Endodermal cell (in vitro differentiated cells): Measurements from ENCODE around the gene CPHXL2. TPM values are rescaled to one million over a fixed set of nuclear protein-coding genes. Genes with fewer than 3 reads are reported as not detected.

Experiments
- DNase-seq: peaks from one replicate; pipeline ENCODE4 v3.0.0-alpha.2; 2017
- H3K27ac ChIP-seq: 2 replicates; pipeline ENCODE4 v1.5.1; 2013; ENCODE audit warnings: mild to moderate bottlenecking, low read depth, low read length, moderate library complexity
- H3K27me3 ChIP-seq: 2 replicates; pipeline ENCODE4 v1.6.1; 2013; ENCODE audit warnings: mild to moderate bottlenecking, low read length, moderate library complexity; ENCODE audit not compliant: insufficient read depth, control insufficient read depth, poor library complexity, severe bottlenecking
- H3K36me3 ChIP-seq: 2 replicates; pipeline ENCODE4 v1.7.0; 2013; ENCODE audit warnings: mild to moderate bottlenecking, low read length, moderate library complexity; ENCODE audit not compliant: control insufficient read depth, insufficient read depth
- H3K4me1 ChIP-seq: one replicate; pipeline ENCODE4 v1.7.0; 2013; ENCODE audit warnings: low read length; ENCODE audit not compliant: control insufficient read depth, insufficient read depth
- H3K4me3 ChIP-seq: 2 replicates; pipeline ENCODE4 v1.5.1; 2013; ENCODE audit warnings: mild to moderate bottlenecking, low read length, moderate library complexity
- H3K9ac ChIP-seq: 2 replicates; pipeline ENCODE4 v1.6.1; 2013; ENCODE audit warnings: mild to moderate bottlenecking, low read length, moderate library complexity; ENCODE audit not compliant: poor library complexity, severe bottlenecking; ENCODE audit errors: extremely low read depth
- H3K9me3 ChIP-seq: 2 replicates; pipeline ENCODE4 v1.6.1; 2013; ENCODE audit warnings: mild to moderate bottlenecking, low read length, moderate library complexity; ENCODE audit not compliant: control insufficient read depth
- H3K27ac Mint-ChIP-seq: 2 replicates; pipeline ENCODE4 v1.8.0; 2020; ENCODE audit warnings: mixed read lengths
- H3K27me3 Mint-ChIP-seq: 2 replicates; pipeline ENCODE4 v1.8.0; 2021; ENCODE audit warnings: mild to moderate bottlenecking, mixed read lengths; ENCODE audit not compliant: insufficient read depth
- H3K36me3 Mint-ChIP-seq: 2 replicates; pipeline ENCODE4 v1.8.0; 2020; ENCODE audit warnings: low read depth, mixed read lengths
- H3K4me1 Mint-ChIP-seq: 2 replicates; pipeline ENCODE4 v1.8.0; 2020; ENCODE audit warnings: mixed read lengths
- H3K4me3 Mint-ChIP-seq: 2 replicates; pipeline ENCODE4 v1.8.0; 2020; ENCODE audit warnings: mild to moderate bottlenecking, moderate library complexity, mixed read lengths
- H3K9me3 Mint-ChIP-seq: 2 replicates; pipeline ENCODE4 v1.8.0; 2020; ENCODE audit warnings: mild to moderate bottlenecking, mixed read lengths
- WGBS, 2 experiments: methylation state at CpG; one replicate each; pipeline versions ENCODE4 v1.1.5 to v1.1.7; 2013; ENCODE audit warnings: missing lambda C conversion rate in 2 of 2, mixed read lengths in 1 of 2; ENCODE audit not compliant: insufficient coverage in 1 of 2, insufficient read length in 1 of 2; 5-methylcytosine and 5-hydroxymethylcytosine counted together
- total RNA-seq, 2 donors: library from RNA; stranded (reverse); fragmentation: NEBNext Ultra II Directional in 1 of 2; extraction: Animal tissue kit (Norgen Biotek cat#: 25700) in 1 of 2; gene quantifications; 2 replicates in 1 of 2; 3 replicates in 1 of 2; pipeline ENCODE4 v1.2.1, GENCODE V29; 2021
- TF ChIP-seq, protein P1 (sequence below): fragments of 200-600 bp; sonication (generic); conservative IDR thresholded peaks from 2 replicates; pipeline ENCODE4 v1.5.0; 2021; ENCODE audit warnings: antibody characterized with exemption, mild to moderate bottlenecking

Gene CPHXL2
- total RNA-seq, 2 donors from 2014 or later, result not detected

DNA sequence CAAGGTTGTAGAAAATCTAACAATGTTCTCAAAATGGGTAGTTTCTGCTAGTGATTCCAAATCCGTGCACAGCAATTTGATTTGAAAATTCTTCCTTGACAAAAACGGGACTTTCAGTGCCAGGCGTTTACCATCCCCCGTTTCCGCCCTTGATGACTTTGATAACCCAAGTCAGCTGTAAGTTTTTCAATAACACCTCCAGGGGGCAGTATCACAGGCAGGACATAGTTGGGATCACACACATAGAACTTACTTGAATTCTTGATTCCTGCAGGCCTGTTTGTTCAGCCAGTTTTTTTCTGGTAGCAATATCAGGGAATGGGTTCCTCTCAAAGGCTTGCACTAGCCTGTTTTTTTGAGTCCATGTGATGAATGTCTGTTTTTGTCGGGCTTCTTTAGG, 18.9 kb upstream of the CPHXL2 start:
- Histone ChIP-seq H3K27me3 (no peaks in the 10 kb centered on the region), H3K36me3 (no peaks in the 10 kb centered on the region), H3K4me1 (no peaks in the 10 kb centered on the region), H3K9me3 (peaks cover 1% of the 10 kb centered on the region), H3K27ac (no peak overlapping the region), H3K9ac (no peak overlapping the region), H3K4me3 (no peak overlapping the region)
- peaks cover 3% of the 10 kb centered on the region for H3K9me3 Mint-ChIP-seq
- peaks cover 4% of the 10 kb centered on the region for H3K27me3 Mint-ChIP-seq
- TF ChIP-seq, protein P1, sequence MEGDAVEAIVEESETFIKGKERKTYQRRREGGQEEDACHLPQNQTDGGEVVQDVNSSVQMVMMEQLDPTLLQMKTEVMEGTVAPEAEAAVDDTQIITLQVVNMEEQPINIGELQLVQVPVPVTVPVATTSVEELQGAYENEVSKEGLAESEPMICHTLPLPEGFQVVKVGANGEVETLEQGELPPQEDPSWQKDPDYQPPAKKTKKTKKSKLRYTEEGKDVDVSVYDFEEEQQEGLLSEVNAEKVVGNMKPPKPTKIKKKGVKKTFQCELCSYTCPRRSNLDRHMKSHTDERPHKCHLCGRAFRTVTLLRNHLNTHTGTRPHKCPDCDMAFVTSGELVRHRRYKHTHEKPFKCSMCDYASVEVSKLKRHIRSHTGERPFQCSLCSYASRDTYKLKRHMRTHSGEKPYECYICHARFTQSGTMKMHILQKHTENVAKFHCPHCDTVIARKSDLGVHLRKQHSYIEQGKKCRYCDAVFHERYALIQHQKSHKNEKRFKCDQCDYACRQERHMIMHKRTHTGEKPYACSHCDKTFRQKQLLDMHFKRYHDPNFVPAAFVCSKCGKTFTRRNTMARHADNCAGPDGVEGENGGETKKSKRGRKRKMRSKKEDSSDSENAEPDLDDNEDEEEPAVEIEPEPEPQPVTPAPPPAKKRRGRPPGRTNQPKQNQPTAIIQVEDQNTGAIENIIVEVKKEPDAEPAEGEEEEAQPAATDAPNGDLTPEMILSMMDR, result peak; percentile 58
- H3K36me3 Mint-ChIP-seq, result no peaks in the 10 kb centered on the region
- WGBS, 2 experiments, result 88 to 90% methylated on average over 6 of the region's 6 CpGs
- H3K4me3 Mint-ChIP-seq, result no peak overlapping the region
- no peak overlapping the region for H3K27ac Mint-ChIP-seq
- no peaks in the 10 kb centered on the region for H3K4me1 Mint-ChIP-seq
- DNase-seq, result peak; percentile 52

DNA sequence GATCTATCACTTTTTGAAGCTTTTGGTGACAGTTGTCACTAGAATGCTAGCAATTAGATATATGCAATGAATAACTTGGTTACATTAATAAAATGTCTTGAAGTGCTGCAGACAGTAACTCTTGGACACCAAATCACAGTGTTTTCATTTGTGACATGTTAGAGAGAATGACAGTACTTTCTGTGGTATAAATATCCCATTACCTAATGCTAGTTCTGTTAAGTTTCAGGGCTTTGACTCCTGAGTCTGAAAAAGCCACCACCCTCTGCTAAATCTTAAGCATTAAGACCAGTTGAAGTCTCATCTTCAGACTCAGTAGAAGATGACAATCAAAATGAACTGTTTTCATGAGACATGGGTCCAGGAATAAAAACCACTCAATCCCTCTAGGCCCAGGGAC, 10.6 kb upstream of the CPHXL2 start:
- H3K4me3 Mint-ChIP-seq, result no peak overlapping the region
- H3K4me3 ChIP-seq, result no peak overlapping the region
- peaks cover 3% of the 10 kb centered on the region for H3K27me3 Mint-ChIP-seq
- H3K9me3 ChIP-seq, result peaks cover 66% of the 10 kb centered on the region
- H3K27me3 ChIP-seq, result no peaks in the 10 kb centered on the region
- H3K9me3 Mint-ChIP-seq, result peaks cover 66% of the 10 kb centered on the region
- H3K36me3 ChIP-seq, result no peaks in the 10 kb centered on the region
- H3K36me3 Mint-ChIP-seq, result peaks cover 8% of the 10 kb centered on the region
- H3K4me1 Mint-ChIP-seq, result no peaks in the 10 kb centered on the region
- no peak overlapping the region for H3K27ac Mint-ChIP-seq
- no peak overlapping the region for H3K27ac ChIP-seq
- no peaks in the 10 kb centered on the region for H3K4me1 ChIP-seq
- no peak overlapping the region for H3K9ac ChIP-seq
- DNase-seq, result no peak
- TF ChIP-seq, protein P1, result no peak

DNA sequence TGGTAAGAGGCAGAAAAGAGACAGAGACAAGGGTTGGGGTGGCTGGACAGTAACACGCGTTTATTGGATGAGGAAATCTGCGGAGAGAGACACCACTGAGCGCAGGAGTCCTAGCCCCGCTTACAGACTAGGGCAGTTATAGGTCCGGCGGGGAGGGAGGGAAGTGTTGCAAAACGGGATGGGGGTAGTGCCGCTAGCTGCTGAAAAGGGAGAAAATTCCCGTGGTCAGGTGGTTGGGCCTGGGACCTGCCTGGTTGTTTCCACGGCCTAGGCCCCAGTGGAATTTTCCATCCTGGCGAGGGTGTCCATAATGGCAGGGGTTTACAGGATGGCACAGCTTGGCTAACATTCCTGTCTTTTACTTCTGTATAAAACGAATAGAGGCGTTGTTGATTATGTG, 5.5 kb upstream of the CPHXL2 start:
- Mint-ChIP-seq H3K9me3 (peaks cover 51% of the 10 kb centered on the region), H3K27me3 (no peaks in the 10 kb centered on the region), H3K4me3 (no peak overlapping the region), H3K27ac (no peak overlapping the region), H3K36me3 (peaks cover 5% of the 10 kb centered on the region), H3K4me1 (peaks cover 3% of the 10 kb centered on the region)
- H3K27me3 ChIP-seq, result no peaks in the 10 kb centered on the region
- H3K4me1 ChIP-seq, result no peaks in the 10 kb centered on the region
- WGBS, 2 experiments, result 90 to 91% methylated on average over 14 of the region's 14 CpGs
- no peaks in the 10 kb centered on the region for H3K36me3 ChIP-seq
- no peak overlapping the region for H3K9ac ChIP-seq
- DNase-seq, result no peak
- no peak overlapping the region for H3K27ac ChIP-seq
- H3K4me3 ChIP-seq, result no peak overlapping the region
- H3K9me3 ChIP-seq, result peaks cover 51% of the 10 kb centered on the region
- TF ChIP-seq, protein P1, result no peak
